Astrocyte of the cerebellum (primary cell): ENCODE results near the gene HOXD8.

Source experiments
- DNase-seq: peaks from one replicate; pipeline ENCODE4 v3.0.0-alpha.2; 2011; ENCODE audit warnings: low read depth
- H3K4me3 ChIP-seq: 2 replicates; pipeline ENCODE4 v1.5.1; 2011; ENCODE audit warnings: mild to moderate bottlenecking, low read depth, low read length, moderate library complexity
- in situ Hi-C: cut with HindIII; loops from 2 replicates; pipeline ENCODE4 v1.10.0; 2017; ENCODE audit warnings: low sequenced_read_pairs
- TF ChIP-seq, protein P1 (sequence below): IDR thresholded peaks from 2 replicates; pipeline ENCODE4 v1.5.1; 2012; ENCODE audit warnings: low read length, low read depth, moderate library complexity, mild to moderate bottlenecking; ENCODE audit errors: missing control alignments

Gene HOXD8

GRCh38 chr2:176082525-176082823 lies 47.0 kb upstream of the HOXD8 start:
- in situ Hi-C loops = loop anchor here (25.0 kb wide), 1 partner anchor 1170 kb away; no protein-coding TSS in a partner anchor
- no peak overlapping the region for H3K4me3 ChIP-seq
- no peak for DNase-seq
- TF ChIP-seq, protein P1, sequence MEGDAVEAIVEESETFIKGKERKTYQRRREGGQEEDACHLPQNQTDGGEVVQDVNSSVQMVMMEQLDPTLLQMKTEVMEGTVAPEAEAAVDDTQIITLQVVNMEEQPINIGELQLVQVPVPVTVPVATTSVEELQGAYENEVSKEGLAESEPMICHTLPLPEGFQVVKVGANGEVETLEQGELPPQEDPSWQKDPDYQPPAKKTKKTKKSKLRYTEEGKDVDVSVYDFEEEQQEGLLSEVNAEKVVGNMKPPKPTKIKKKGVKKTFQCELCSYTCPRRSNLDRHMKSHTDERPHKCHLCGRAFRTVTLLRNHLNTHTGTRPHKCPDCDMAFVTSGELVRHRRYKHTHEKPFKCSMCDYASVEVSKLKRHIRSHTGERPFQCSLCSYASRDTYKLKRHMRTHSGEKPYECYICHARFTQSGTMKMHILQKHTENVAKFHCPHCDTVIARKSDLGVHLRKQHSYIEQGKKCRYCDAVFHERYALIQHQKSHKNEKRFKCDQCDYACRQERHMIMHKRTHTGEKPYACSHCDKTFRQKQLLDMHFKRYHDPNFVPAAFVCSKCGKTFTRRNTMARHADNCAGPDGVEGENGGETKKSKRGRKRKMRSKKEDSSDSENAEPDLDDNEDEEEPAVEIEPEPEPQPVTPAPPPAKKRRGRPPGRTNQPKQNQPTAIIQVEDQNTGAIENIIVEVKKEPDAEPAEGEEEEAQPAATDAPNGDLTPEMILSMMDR = no peak

DNA sequence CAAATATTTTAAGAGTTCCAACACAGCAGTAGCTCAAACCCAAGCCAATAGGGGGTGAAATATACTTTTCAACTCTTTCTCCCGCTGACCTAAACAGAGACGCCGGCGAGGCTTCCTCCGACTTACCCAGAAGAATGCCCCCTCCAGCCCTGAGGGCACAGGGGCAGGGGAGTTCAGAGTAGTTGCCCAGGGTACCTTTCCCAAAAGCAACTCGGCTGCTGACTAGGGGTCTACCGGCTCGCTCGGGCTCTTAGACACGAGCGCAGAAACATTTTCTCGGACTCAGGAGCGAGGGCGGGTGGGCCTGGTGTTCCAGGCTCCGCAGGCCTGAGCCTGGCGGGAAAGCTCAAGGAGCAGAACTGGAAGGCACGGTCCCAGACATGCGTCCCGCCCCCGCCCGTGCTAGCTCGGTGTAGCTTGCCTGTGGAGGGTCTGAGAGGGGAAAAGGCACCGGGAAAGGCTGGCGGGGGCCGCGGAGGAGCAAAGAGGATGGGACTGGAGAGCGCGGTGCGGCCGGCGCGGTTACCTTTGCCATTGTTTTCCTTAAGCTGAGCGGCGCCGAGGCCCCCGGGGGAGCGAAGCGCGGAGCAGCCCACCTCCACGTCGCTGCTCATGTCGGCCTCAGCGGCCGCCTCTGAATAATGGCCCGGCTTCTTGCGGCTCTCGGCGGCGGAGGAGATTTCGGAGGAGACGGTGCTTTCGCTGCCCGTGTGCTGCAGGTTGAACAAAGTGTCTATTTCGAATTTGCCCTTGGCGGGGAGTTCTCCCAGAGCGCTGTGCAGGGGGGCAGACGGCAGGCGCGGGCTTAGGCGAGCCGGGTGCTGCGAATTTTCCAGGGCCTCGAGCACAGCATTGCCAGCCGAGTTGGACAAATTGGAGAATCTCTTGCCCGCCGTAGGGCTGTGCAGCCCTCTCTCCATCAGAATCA lies 46.4 kb upstream of the HOXD8 start:
- in situ Hi-C loops = loop anchor here (25.0 kb wide), 1 partner anchor 1171 kb away; no protein-coding TSS in a partner anchor
- no peak overlapping the region for H3K4me3 ChIP-seq
- no peak for DNase-seq
- TF ChIP-seq, protein P1 = no peak

DNA sequence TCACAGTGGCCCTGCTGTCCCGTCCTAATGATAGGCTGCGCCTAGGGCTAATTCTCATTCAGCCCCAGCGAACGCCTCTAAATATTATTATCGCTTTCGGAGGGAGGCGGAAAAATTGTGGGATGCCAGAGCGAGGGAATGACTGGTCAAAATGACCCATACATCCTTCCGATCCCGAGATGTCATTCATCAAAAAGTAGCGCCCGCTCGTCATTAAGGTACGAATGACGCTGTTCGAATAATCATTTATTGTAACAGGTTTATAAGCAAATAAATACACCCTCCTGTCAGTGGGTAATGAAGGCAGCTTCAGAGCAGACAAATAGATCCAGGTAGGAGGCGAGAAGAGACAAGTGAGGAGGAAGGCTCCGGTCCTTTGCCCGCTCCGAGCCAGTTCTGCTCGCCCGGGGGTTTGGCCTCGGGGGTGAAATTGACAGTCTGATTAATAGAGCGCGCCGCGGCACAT lies 45.7 kb upstream of the HOXD8 start, which contains the start of gene EVX2:
EVX2 (minus strand) TSS at position 167 of the 466 bp plus-strand sequence. CDS start 186 bp downstream, outside the sequence.
- TF ChIP-seq, protein P1 = no peak
- H3K4me3 ChIP-seq = no peak within 1 kb of the TSS

DNA sequence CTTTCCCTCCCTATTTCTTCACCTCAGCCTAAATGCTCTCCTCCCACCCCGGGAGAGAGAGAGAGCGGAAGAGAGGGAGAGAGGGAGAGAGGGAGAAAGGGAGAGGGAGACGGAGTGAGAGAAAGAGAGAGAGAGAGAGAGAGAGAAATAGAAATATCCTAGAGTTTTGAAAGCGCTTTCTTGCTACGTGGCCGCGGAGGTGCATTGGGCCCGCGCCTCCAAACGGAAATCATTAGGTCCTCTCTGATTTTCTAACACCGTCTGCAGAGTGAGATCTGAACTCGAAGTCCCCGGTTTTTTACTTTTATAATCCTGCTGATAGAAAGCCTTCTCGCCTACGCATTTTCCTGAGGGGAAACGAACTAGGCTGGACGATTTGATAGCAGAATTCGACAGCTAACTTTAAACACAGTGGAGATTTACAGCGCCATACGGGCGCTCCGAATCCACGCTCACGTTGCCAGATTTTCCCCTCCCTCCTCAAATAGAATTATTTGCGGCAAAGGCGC lies 44.8 kb upstream of the HOXD8 start:
- TF ChIP-seq, protein P1 = no peak

More for the DNA sequence above, 45.7 kb upstream of the HOXD8 start, which contains the start of gene EVX2:
- DNase-seq = no peak
- in situ Hi-C loops = loop anchor here (25.0 kb wide), 1 partner anchor 1172 kb away; no protein-coding TSS in a partner anchor

DNA sequence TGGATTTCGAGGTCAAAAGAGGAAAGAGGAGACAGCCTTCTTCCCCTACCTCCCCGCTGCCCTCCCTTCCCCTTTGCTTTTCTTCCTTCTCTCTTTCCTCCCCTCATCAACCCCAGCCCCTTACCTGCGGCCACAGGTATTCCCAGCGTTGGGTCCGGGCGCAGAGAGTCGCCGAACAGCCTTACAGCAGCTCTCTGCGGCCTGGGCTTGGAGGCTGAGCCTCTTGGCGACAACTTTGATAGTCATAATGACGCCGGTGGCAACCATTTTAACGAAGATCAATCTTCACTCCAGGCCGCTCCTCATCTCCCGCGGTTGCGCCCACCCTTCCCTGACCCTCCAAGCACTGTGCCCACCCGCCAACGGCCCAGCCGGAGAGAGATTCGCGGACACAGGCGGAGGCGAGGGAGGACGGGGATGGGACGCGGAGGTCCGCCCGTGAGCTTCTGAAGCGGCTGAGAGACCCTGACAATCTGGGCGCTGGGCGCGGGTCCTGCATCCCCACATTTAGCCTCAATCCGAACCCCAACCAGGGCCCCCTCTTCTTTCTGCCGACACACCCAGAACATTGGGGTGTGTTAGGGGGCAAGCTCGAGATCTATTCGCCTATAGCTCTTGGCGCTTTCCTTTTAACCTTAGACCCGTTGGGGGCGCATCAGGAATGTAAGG lies 44.3 kb upstream of the HOXD8 start:
- TF ChIP-seq, protein P1 = no peak
- DNase-seq = no peak
- in situ Hi-C loops = loop anchor here (25.0 kb wide), 1 partner anchor 1173 kb away; no protein-coding TSS in a partner anchor
- no peak overlapping the region for H3K4me3 ChIP-seq

More for the DNA sequence above, 44.8 kb upstream of the HOXD8 start:
- in situ Hi-C loops = loop anchor here (25.0 kb wide), 1 partner anchor 1172 kb away; no protein-coding TSS in a partner anchor
- DNase-seq = no peak
- H3K4me3 ChIP-seq = no peak overlapping the region
